Epithelial cell of proximal tubule (primary cell): Measurements from ENCODE around the gene SLC9A9. TPM values are rescaled to one million over a fixed set of nuclear protein-coding genes. Genes with fewer than 3 reads are reported as not detected.

Experiments
- DNase-seq: peaks from one replicate; pipeline ENCODE4 v3.0.0-alpha.2; 2011; ENCODE audit warnings: low read depth
- H3K4me3 ChIP-seq: 2 replicates; pipeline ENCODE4 v1.5.1; 2011; ENCODE audit warnings: low read depth, mild to moderate bottlenecking, low read length
- total RNA-seq: library from RNA; depleted of rRNA; stranded (reverse); fragments of >200 nt; gene quantifications from 2 replicates; pipeline ENCODE4 v1.2.3, GENCODE V29; 2015
- TF ChIP-seq, protein P1 (sequence below): conservative IDR thresholded peaks from 2 replicates; pipeline ENCODE4 v1.5.1; 2012; ENCODE audit warnings: low read depth, mild to moderate bottlenecking, low read length

SLC9A9 gene
- total RNA-seq, 1 donor from 2014 or later = 0.17 TPM

DNA sequence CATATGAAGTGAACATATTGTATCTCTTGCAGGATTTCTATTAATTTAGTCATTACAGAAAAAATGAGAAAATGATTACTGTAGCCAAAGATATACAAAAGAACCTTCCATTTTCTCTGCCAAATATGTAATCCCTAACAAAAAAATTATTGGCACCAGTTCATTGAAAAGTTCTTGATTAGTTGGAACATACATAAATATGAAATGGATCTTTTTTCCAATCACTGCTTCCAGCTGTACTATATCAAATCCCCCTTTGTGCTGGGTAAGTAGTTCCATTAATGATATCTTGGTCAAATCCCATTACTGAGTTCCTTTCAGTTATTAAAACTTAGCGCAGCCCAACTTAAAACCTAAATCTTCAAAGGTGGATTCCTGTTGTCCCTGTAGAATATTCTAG lies 263.8 kb downstream of the SLC9A9 start:
- TF ChIP-seq, protein P1, sequence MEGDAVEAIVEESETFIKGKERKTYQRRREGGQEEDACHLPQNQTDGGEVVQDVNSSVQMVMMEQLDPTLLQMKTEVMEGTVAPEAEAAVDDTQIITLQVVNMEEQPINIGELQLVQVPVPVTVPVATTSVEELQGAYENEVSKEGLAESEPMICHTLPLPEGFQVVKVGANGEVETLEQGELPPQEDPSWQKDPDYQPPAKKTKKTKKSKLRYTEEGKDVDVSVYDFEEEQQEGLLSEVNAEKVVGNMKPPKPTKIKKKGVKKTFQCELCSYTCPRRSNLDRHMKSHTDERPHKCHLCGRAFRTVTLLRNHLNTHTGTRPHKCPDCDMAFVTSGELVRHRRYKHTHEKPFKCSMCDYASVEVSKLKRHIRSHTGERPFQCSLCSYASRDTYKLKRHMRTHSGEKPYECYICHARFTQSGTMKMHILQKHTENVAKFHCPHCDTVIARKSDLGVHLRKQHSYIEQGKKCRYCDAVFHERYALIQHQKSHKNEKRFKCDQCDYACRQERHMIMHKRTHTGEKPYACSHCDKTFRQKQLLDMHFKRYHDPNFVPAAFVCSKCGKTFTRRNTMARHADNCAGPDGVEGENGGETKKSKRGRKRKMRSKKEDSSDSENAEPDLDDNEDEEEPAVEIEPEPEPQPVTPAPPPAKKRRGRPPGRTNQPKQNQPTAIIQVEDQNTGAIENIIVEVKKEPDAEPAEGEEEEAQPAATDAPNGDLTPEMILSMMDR = no peak
- DNase-seq = no peak
- no peak overlapping the region for H3K4me3 ChIP-seq

DNA sequence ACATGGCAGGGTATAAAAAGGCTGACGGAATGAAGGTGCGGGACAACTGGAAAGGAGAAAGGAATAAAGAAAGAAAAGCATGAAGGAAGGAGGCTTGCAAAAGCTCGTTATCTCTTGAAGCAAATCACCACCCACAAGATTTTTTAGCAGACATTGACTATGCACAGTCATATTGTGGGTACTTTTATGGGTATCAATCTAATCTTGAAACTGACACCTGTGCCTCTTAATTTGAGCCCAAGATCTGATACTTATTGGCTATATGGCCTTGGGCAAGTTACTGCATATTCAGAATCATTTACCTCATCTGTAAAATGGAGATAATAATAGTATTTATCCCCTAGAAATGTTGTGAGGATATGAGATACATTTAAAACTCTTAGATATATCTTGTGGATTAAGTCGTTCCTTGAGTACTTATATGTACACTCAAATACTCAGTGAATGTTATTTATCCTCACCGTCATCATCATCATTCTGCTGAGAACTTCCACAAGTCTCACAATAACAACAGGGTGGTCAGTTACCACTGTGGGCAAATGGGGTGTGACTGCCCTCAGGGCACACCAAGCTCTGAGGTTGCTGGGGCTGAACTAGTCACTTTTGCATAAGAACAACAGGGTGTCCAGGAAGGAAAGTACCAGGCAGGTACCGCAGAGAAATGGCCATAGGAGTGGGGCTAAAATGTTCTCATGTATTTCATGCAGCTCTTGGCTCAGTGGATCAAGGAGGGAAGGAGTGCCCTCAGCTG lies 266.1 kb downstream of the SLC9A9 start:
- DNase-seq = no peak
- TF ChIP-seq, protein P1 = no peak
- no peak overlapping the region for H3K4me3 ChIP-seq

DNA sequence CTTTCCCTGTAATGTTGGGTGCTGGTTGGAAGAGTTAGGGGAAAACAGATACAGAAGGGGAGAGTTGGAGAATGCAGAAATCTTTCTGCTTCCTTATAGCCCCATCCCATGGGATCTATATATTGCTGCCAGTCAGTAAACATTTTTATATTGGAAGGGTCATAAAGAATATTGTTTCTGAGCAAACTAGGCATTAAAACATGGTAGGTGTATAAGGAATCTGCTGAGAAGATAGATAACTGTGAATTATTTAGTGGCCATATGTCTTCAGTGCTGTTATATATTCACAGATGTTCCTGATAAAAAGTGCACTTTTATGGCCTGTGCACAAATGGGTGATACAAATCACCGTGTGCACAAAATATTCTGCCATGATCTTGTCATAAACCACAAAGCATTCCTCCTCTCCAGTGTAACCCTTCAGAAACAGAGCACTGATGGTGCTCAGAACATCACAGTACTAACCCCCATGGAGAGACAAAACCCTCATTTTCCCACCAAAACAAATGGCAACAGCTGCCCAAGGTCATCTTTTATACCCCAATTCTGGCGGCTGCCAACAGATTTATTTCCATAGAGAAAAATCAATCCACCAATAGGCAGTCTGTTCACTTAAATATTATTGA lies 269.3 kb downstream of the SLC9A9 start:
- TF ChIP-seq, protein P1 = no peak
- no peak for DNase-seq
- no peak overlapping the region for H3K4me3 ChIP-seq

DNA sequence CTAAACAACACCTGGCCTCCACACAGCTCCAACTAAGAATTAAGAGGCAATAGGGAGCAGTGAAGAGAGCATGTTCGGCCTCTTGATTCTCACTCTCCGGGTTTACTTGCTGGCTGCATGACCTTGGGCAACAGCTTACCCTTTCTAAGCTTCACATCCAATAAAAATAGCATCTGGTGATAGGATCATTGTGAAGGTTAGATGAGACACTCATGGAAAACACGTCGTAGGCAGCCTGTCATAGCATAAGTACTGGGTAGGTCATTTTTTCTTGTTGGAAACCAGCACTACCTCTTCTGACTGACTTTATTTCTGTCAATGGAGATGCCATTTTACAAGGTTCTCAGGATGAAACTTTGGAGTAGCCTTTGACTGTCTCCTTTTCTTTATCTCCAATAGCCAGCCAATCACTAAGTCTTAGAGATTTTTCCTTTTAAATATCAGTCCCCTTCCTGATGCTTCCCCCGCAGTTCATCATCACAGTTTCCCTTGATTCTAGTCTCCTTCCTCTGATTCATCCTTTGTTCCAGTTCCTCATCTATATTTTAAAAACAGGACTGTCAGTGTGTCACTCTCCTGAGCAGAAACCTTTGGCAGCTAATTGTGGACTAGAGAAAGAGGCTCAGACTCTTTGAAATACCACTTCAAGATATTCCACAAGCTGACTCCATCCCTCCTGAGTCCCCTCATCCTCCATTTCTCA lies 271.5 kb downstream of the SLC9A9 start:
- DNase-seq = no peak
- no peak overlapping the region for H3K4me3 ChIP-seq
- TF ChIP-seq, protein P1 = no peak

DNA sequence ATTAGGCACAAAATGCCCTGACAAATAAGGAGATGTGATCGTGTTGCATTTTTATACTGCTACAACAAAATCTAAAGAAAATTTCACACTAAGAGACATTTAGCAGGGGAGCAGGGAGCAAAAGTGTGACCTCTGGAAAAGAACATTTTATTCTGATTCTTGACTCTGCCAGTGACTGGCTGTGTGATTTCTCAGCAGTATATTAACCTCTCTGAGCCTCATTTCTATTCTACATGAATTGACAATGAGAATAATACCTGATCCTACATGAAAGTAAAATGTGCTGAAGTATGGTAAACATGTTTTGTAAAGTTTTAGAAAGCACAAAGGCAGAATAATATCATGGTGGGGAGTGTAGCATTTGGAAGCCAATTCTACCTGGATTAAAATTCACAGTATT lies 273.3 kb downstream of the SLC9A9 start:
- no peak overlapping the region for H3K4me3 ChIP-seq
- no peak for DNase-seq
- TF ChIP-seq, protein P1 = no peak

DNA sequence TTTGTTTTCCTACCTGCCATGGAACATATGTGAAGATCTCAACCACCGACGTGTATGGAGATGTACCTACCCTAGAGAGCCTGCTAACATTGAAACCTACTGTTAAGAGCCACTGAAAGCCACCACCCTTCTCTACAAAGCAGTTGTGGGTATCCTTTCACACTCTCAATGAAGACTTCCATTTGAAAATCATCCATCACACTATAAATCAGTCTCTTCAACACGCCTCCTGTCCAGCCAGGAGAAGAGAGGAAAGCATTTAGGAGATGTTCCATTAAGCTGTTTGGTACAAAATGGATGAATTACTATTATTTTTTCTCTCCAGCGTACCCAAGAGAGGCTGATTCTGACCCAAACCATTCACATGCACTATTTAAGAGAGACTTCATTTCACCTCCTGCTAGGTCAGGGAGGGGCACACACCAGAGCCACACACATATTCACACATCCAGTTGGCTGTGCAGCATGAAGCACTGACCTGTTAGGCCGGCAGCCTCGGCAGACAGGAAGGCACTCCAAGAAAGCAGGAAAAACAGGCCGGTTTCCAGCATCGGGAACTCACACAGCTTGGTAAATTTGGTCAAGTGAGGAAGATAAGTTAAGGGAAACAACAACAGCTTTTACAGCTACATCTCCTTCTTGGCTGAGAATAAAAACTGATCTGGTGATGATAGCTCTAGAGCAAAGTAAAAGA lies 274.5 kb downstream of the SLC9A9 start:
- TF ChIP-seq, protein P1 = no peak
- DNase-seq = no peak
- H3K4me3 ChIP-seq = no peak overlapping the region
